CD4-positive, CD25-positive, alpha-beta regulatory T cell (primary cell): ENCODE measurements around the gene UNC93B1. TPM values are rescaled to one million over a fixed set of nuclear protein-coding genes. Genes with fewer than 3 reads are reported as not detected.
"Not testable (repeated sequence)": the region's sequence is repeated elsewhere in the genome, so short reads cannot be mapped to it uniquely, and the experiment has no call there.

Experiments
- ATAC-seq, 2 donors: fragments of 150-1000 bp; cut with Tn5 transposase; one replicate each; pipeline ENCODE4 v1.10.0; 2021; ENCODE audit warnings: low read depth in 2 of 2, moderate number of reproducible peaks in 2 of 2, moderate library complexity in 1 of 2
- DNase-seq, 3 donors: peaks; one replicate each; pipeline versions ENCODE4 v3.0.0 to v3.0.0-alpha.2; 2012 to 2022; ENCODE audit warnings: mixed read lengths in 1 of 3
- H3K27ac ChIP-seq: one replicate; pipeline ENCODE4 v1.7.0; 2013; ENCODE audit warnings: mild to moderate bottlenecking, low read length; ENCODE audit not compliant: insufficient read depth, poor library complexity, severe bottlenecking
- H3K27me3 ChIP-seq: one replicate; pipeline ENCODE4 v1.7.0; 2013; ENCODE audit warnings: low read length; ENCODE audit not compliant: control insufficient read depth, insufficient read depth
- H3K36me3 ChIP-seq: one replicate; pipeline ENCODE4 v1.7.0; 2013; ENCODE audit warnings: mild to moderate bottlenecking, low read length, moderate library complexity; ENCODE audit not compliant: control insufficient read depth, insufficient read depth
- H3K4me1 ChIP-seq: 2 replicates; pipeline ENCODE4 v1.7.0; 2013; ENCODE audit warnings: mild to moderate bottlenecking, low read length; ENCODE audit not compliant: insufficient read depth, control insufficient read depth, poor library complexity, severe bottlenecking
- H3K4me3 ChIP-seq: one replicate; pipeline ENCODE4 v1.7.0; 2013; ENCODE audit warnings: low read depth, mild to moderate bottlenecking, low read length, moderate library complexity
- H3K9me3 ChIP-seq, 2 experiments: 1 replicate in 1 of 2; 2 replicates in 1 of 2; pipeline ENCODE4 v1.7.0; 2013; ENCODE audit warnings: low read length in 2 of 2, mild to moderate bottlenecking in 1 of 2, moderate library complexity in 1 of 2; ENCODE audit not compliant: control insufficient read depth in 2 of 2
- H3K27ac Mint-ChIP-seq, 3 donors: one replicate each; pipeline ENCODE4 v1.8.0; 2020 to 2022; ENCODE audit warnings: mild to moderate bottlenecking in 3 of 3, mixed read lengths in 3 of 3, moderate library complexity in 2 of 3
- H3K27me3 Mint-ChIP-seq: one replicate; pipeline ENCODE4 v1.8.0; 2022; ENCODE audit warnings: mild to moderate bottlenecking, mixed read lengths
- H3K36me3 Mint-ChIP-seq: one replicate; pipeline ENCODE4 v1.8.0; 2020; ENCODE audit warnings: mixed read lengths
- H3K4me1 Mint-ChIP-seq, 4 donors: one replicate each; pipeline ENCODE4 v1.8.0; 2020 to 2022; ENCODE audit warnings: mixed read lengths in 4 of 4, mild to moderate bottlenecking in 1 of 4
- H3K4me3 Mint-ChIP-seq, 4 donors: one replicate each; pipeline ENCODE4 v1.8.0; 2020 to 2022; ENCODE audit warnings: mild to moderate bottlenecking in 4 of 4, mixed read lengths in 4 of 4, moderate library complexity in 3 of 4
- H3K9me3 Mint-ChIP-seq, 7 donors: one replicate each; pipeline ENCODE4 v1.8.0; 2020 to 2022; ENCODE audit warnings: mixed read lengths in 7 of 7, mild to moderate bottlenecking in 3 of 7, moderate library complexity in 2 of 7
- polyA plus RNA-seq, 4 donors: library from polyadenylated mRNA; unstranded; fragments of 300-500 nt; fragmentation: Illumina TruSeq; gene quantifications; one replicate each; pipeline ENCODE4 v1.2.3, GENCODE V29; 2021
- total RNA-seq: library from RNA; stranded (reverse); gene quantifications from one replicate; pipeline ENCODE4 v1.2.3, GENCODE V29; 2022

The UNC93B1 gene
- total and polyA plus RNA-seq, 5 donors from 2014 or later: 12.8 to 19.0 (median 14.2) TPM

DNA sequence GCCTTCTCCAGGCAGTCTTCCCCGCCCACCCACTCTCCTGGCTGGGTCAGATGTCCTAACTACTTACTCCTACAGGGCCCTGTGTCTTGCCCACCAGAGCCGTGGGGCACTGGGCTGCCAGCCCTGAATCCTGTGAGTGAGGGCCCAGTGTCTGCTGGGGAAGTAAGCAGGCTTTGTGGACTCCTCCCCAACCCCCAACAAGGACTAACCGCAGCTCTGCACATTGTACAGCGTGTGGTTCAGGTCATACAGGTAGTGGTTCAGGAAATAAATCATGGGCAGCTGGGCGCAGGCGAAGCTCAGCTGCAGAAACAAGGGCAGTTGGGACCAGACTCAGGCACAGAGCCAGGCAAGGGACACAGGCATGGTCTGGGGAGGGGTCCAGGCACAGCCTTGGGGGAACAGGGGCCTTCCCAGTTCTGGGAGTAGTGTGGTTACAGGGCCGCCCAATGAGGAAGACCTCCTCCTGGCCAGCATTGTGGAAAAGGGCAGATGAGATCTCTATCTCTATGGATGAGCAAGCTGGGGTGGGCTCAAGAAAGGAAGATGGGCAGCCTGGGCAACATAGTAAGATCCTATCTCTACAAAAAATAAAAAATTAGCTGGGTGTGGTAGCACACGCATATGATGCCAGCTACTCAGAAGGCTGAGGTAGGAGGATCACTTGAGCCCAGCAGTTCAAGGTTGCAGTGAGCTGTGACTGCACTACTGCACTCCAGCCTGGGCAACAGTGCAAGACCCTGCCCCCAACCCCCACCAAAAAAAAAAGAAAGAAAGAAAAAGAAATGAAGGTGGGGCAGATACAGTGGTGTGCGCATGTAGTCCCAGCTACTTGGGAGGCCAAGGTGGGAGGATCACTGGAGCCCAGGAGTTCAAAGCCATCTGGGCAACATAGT is 5.5 kb downstream of the UNC93B1 start:
- Mint-ChIP-seq H3K4me1 (peaks cover 0 to 27% (median 12%) of the 10 kb centered on the region in 4 donors), H3K27ac (no peak overlapping the region), H3K9me3 (no peaks in the 10 kb centered on the region), H3K4me3 (peak overlapping the region in 1 of 4 donors; percentile 29), H3K27me3 (peaks cover 4% of the 10 kb centered on the region), H3K36me3 (peaks cover 4% of the 10 kb centered on the region)
- peak in 1 of 3 donors; percentile 43 for DNase-seq
- H3K4me3 ChIP-seq: no peak overlapping the region
- H3K4me1 ChIP-seq: peaks cover 13% of the 10 kb centered on the region
- H3K27me3 ChIP-seq: no peaks in the 10 kb centered on the region
- no peaks in the 10 kb centered on the region for H3K9me3 ChIP-seq
- no peak overlapping the region for H3K27ac ChIP-seq
- ATAC-seq: no peak
- no peaks in the 10 kb centered on the region for H3K36me3 ChIP-seq

DNA sequence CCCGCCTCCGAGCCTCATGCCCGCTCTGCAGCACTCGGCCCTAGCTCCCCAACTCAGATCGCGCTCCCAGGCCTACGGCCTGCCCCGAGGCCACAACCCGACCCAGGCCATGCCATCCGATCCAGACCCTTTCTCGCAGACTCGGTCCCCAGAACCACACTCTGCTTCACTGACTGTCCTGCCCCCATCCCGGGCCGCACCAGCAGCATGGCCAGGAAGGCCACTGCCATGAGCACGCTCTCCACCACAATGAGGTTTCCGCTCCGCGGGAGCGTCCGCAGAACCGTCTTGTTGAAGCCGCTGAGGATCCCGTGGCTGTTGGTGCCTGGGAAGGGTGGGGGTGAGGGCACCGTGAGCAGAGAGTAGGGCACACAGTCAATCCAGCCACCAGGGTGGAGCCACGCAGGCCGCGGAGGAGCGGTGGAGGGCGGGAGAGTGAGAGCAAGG is 6.4 kb downstream of the UNC93B1 start:
- no peak for DNase-seq
- H3K9me3 Mint-ChIP-seq: no peaks in the 10 kb centered on the region
- ATAC-seq: no peak
- Histone ChIP-seq H3K36me3 (no peaks in the 10 kb centered on the region), H3K27ac (no peak overlapping the region), H3K27me3 (no peaks in the 10 kb centered on the region), H3K4me1 (peaks cover 10% of the 10 kb centered on the region), H3K9me3 (no peaks in the 10 kb centered on the region), H3K4me3 (no peak overlapping the region)
- peaks cover 0 to 21% (median 10%) of the 10 kb centered on the region in 4 donors for H3K4me1 Mint-ChIP-seq
- peaks cover 4% of the 10 kb centered on the region for H3K36me3 Mint-ChIP-seq
- peak overlapping the region in 1 of 4 donors; percentile 54 for H3K4me3 Mint-ChIP-seq
- H3K27ac Mint-ChIP-seq: peak overlapping the region in 1 of 3 donors; percentile 47
- H3K27me3 Mint-ChIP-seq: peaks cover 4% of the 10 kb centered on the region

DNA sequence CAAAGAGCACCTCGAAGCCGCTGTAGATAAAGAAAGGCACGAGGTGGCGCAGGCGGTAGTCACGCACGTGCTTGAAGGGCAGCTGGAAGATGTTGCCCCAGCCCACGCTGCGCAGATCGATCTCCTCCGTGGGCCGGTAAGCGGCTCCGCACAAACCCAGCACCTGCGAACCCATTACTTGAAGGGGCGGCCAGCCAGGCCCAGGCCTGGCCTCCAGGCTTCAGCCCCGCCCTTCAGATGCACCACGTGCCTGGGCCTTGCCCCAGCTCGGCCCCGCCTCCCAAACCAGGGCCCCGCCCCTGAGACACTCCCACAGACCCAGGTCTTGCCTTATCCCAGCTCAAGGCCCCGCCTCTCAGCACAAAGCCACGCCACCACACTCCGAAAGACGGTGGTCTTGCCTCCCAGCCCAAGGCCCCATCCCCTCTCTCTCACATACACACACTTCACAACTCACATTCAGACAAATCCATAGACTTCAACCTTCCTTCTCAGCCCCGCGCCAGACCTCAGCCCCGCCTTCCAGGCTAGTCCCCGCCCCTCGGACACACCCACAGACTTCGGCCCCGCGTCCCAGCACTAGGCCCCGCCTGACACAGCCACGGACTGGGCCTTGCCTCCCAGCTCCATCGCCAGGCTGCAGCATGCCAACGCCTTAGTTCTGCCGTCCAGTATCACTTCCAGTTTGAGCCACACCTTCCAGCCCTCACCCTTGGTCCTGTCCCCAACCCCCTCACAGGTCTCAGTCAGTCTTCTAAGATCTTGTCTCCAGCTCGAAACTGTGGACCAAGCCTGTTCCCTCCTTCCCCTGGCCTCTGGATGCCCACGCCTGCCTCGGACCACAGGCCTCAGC is 7.0 kb downstream of the UNC93B1 start:
- Histone ChIP-seq H3K4me3 (no peak overlapping the region), H3K9me3 (no peaks in the 10 kb centered on the region), H3K36me3 (no peaks in the 10 kb centered on the region), H3K27me3 (no peaks in the 10 kb centered on the region), H3K4me1 (peaks cover 10% of the 10 kb centered on the region), H3K27ac (no peak overlapping the region)
- peaks cover 0 to 16% (median 5%) of the 10 kb centered on the region in 4 donors for H3K4me1 Mint-ChIP-seq
- H3K4me3 Mint-ChIP-seq: peak overlapping the region in 1 of 4 donors; percentile 54
- no peaks in the 10 kb centered on the region for H3K27me3 Mint-ChIP-seq
- peaks cover 4% of the 10 kb centered on the region for H3K36me3 Mint-ChIP-seq
- peak; percentile 37 to 53 for ATAC-seq
- peak overlapping the region in 1 of 3 donors; percentile 47 for H3K27ac Mint-ChIP-seq
- no peak for DNase-seq
- no peaks in the 10 kb centered on the region for H3K9me3 Mint-ChIP-seq

DNA sequence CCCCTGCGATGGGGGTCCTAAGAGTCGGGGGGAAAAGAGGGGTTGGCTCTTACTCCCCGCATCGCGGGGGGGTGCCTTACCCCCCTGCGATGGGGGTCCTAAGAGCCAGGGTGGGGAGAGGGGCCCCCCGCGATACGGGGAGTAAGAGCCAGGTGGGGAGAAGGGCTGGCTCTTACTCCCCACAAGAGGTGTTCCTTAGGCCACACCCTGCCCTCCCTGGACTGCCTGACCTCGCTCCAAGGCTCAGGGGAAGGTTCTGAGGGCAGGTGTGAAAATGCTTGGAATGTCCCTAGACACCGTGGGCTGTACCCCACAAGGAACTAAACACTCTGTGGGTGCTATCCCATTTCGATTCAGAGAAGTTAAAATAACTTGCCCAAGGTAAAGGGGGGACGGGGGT is 7.8 kb downstream of the UNC93B1 start:
- DNase-seq: no peak

DNA sequence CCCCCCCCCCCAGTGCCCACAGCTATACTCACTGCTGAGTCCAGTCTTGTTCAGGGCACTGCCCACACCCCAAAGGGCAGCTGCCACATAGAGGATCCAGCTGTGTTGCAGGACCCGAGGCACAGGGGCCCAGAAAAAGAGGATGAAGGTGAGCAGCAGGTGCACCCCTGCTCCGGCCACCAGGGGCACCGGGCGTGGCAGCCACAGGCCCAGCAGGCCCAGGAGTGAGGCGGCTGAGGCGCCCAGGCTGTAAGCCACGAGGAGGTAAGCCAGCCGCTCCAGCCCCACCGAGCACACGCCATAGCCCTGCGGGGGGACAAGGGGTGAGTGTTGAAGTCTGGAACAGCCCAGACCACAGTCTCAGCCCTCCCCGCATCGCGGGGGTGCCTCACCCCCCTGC is 8.3 kb downstream of the UNC93B1 start:
- not testable (repeated sequence) for H3K4me3 ChIP-seq, H3K36me3 ChIP-seq, H3K27me3 Mint-ChIP-seq, H3K9me3 ChIP-seq, H3K27ac Mint-ChIP-seq, DNase-seq, H3K4me1 ChIP-seq, H3K9me3 Mint-ChIP-seq, H3K27me3 ChIP-seq, H3K27ac ChIP-seq, H3K36me3 Mint-ChIP-seq, ATAC-seq
- peak overlapping the region in 1 of 4 donors; percentile 21 for H3K4me3 Mint-ChIP-seq
- peaks cover 0 to 16% (median 5%) of the 10 kb centered on the region in 4 donors for H3K4me1 Mint-ChIP-seq

More for the DNA sequence above, 7.8 kb downstream of the UNC93B1 start:
- H3K9me3 ChIP-seq: no peaks in the 10 kb centered on the region
- peaks cover 4% of the 10 kb centered on the region for H3K36me3 Mint-ChIP-seq
- H3K4me1 Mint-ChIP-seq: peaks cover 0 to 16% (median 5%) of the 10 kb centered on the region in 4 donors
- H3K4me3 Mint-ChIP-seq: no peak overlapping the region
- no peak overlapping the region for H3K27ac Mint-ChIP-seq
- no peaks in the 10 kb centered on the region for H3K27me3 Mint-ChIP-seq
- no peak for ATAC-seq
- no peaks in the 10 kb centered on the region for H3K27me3 ChIP-seq
- no peak overlapping the region for H3K27ac ChIP-seq
- H3K4me3 ChIP-seq: no peak overlapping the region
- H3K4me1 ChIP-seq: peaks cover 10% of the 10 kb centered on the region
- no peaks in the 10 kb centered on the region for H3K36me3 ChIP-seq
- H3K9me3 Mint-ChIP-seq: no peaks in the 10 kb centered on the region

DNA sequence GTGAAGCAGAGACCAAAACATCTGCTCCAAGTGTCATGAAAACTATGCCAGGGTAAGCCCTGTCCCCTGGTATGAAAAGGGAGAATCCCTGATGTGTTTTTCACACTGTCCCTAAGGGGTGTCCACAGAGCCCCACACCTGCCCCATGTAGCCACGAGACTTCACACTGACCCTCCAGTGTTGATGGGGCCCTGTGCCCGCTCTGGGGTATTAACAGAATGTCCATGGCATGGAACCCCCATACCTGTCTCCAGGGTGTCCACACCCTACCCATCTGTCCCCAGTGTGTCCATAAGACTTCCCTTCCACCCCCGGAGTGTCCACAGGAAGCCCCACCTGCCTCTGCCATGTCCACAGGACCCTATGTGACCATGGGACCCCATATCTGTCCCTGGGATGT is 8.8 kb downstream of the UNC93B1 start:
- peaks cover 0 to 16% (median 5%) of the 10 kb centered on the region in 4 donors for H3K4me1 Mint-ChIP-seq
- not testable (repeated sequence) for H3K4me1 ChIP-seq, H3K36me3 Mint-ChIP-seq, H3K4me3 ChIP-seq, H3K27me3 ChIP-seq, H3K9me3 Mint-ChIP-seq, H3K36me3 ChIP-seq, ATAC-seq, H3K27ac Mint-ChIP-seq, H3K4me3 Mint-ChIP-seq, H3K27ac ChIP-seq, H3K9me3 ChIP-seq, DNase-seq, H3K27me3 Mint-ChIP-seq

DNA sequence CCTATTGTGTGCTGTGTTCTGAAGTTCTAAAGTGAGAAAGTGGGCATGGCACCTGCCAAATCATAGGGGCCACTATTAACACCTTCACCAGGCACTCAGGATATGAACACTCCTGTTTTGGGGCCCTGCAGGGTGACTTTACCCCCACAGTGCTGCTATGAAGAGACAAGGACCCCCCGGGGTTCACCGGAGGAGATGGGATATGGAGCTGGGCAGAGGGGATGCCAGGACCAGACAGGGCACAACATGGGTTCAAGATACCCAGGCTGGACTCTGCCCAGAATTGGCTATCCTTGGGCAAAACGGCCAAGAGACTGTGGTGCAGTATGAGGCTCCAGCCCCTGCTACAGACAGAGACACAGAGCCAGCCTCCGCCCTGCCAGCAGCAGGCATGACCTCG is 9.5 kb downstream of the UNC93B1 start:
- ATAC-seq, H3K36me3 ChIP-seq: not testable (repeated sequence)

More for the DNA sequence above, 9.5 kb downstream of the UNC93B1 start:
- H3K27ac ChIP-seq, H3K4me1 ChIP-seq, H3K9me3 ChIP-seq, H3K9me3 Mint-ChIP-seq, DNase-seq, H3K4me3 ChIP-seq, H3K27me3 Mint-ChIP-seq, H3K4me3 Mint-ChIP-seq, H3K36me3 Mint-ChIP-seq, H3K27me3 ChIP-seq: not testable (repeated sequence)
- peak overlapping the region in 1 of 3 donors; percentile 41 for H3K27ac Mint-ChIP-seq
- peaks cover 0 to 16% (median 5%) of the 10 kb centered on the region in 4 donors for H3K4me1 Mint-ChIP-seq
